HG02852 (cell line): ENCODE results near the gene RCN2.
"Not testable (repeated sequence)": the region's sequence is repeated elsewhere in the genome, so short reads cannot be mapped to it uniquely, and the experiment has no call there.

ENCODE experiments used
- ATAC-seq: cut with Tn5 transposase; IDR thresholded peaks from one replicate; pipeline ENCODE4 v1.9.1; 2021; ENCODE audit warnings: mild to moderate bottlenecking, moderate library complexity; ENCODE audit not compliant: unreplicated experiment

The RCN2 gene, protein sequence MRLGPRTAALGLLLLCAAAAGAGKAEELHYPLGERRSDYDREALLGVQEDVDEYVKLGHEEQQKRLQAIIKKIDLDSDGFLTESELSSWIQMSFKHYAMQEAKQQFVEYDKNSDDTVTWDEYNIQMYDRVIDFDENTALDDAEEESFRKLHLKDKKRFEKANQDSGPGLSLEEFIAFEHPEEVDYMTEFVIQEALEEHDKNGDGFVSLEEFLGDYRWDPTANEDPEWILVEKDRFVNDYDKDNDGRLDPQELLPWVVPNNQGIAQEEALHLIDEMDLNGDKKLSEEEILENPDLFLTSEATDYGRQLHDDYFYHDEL

DNA sequence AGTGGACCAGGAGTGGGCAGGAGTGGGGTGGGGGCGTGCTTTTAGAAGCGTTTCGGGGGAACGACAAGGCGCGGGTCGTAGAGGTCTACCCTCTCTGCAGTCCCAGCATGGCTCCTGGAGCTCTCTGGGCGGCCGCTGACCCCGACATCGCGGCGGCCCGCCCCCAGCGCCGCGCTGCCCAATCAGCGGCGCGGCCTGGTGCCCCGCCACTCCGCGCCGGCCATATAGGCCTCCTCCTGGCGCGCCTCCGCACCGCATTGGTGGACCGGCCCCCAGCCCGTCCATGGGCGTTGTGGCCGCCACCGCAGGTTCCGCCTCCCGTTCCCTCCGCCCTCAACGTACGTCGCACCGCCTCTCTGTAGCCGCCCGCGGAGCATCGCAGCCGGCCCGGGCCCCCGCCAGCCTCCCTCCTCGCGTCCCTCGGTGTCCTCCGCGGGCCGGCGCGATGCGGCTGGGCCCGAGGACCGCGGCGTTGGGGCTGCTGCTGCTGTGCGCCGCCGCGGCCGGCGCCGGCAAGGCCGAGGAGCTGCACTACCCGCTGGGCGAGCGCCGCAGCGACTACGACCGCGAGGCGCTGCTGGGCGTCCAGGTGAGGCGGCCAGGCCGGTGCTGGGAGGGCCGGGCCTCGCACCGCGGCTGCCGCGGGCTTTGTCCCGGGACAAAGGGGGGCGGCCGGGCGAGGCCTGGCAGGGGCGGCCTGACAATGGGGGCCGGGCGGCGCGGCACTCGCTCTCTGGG lies at the start of gene RCN2:
Gene RCN2, plus strand, starts transcription at position 353 of the 738 bp plus-strand sequence. Its CDS starts 93 bp downstream, at position 446.
- peak; percentile 98 for ATAC-seq

DNA sequence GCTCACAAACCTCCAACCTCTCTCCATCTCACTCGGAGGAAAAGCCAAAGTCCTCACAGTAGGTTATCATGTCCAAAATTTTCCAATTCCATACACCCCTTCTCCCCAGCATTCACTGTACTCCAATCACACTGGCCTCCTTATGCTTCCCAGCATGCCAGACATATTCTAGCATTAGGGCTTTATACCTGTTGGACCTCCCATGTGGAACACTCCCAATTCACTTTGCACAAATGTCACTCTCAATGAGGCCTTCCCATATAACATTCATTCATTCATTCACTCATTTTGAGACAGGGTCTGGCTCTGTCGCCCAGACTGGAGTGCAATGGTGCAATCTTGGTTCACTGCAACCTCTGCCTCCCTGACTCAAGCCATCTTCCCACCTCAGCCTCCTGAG lies 46.3 kb upstream of the RCN2 start:
- ATAC-seq: no peak

DNA sequence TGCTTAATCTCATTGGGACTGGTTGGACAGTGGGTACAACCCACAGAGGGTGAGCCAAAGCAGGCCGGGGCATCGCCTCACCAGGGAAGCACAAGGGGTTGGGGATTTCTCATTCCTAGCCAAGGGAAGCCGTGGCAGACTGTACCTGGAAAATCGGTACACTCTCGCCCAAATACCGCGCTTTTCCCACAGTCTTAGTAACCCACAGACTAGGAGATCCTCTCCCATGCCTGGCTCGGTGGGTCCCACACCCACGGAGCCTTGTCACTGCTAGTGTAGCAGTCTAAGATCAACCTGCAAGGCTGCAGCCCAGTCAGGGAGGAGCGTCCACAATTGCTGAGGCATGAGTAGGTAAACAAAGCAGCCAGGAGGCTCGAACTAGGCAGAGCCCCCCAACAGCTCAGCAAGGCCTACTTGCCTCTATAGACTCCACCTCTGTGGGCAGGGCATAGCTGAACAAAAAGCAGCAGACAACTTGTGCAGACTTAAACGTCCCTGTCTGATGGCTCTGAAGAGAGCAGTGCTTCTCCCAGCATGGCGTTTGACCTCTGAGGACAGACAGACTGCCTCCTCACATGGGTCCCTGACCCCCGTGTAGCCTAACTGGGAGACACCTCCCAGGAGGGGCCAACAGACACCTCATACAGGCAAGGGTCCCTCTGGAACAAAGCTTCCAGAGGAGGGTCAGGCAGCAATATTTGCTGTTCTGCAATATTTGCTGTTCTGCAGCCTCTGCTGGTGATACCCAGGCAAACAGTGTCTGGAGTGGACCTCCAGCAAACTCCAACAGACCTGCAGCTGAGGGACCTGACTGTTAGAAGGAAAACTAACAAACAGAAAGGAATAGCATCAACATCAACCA lies 44.0 kb upstream of the RCN2 start:
- not testable (repeated sequence) for ATAC-seq

DNA sequence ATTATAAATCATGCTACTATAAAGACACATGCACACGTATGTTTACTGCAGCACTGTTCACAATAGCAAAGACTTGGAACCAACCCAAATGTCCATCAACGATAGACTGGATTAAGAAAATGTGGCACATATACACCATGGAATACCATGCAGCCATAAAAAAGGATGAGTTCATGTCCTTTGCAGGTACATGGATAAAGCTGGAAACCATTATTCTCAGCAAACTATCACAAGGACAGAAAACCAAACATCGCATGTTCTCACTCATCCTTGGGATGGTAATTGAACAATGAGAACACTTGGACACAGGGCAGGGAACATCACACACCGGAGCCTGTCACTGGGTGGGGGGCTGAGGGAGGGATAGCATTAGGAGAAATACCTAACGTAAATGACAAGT lies 38.7 kb upstream of the RCN2 start:
- not testable (repeated sequence) for ATAC-seq

DNA sequence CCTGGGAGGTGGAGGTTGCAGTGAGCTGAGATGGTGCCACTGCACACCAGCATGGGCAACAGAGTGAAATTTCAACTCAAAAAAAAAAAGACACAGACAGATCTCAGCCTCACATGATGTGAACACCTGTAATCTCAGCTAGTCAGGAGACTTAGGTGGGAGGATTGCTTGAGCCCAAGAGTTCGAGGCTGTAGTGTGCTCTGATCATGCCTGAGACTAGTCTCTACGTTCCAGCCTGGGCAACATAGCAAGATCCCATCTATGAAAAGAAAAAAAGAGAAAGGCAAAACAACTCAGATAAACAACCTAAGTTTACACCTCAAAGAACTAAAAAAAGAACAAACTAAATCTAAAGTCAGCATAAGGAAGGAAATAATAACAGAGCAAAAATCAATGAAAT lies 37.4 kb upstream of the RCN2 start:
- ATAC-seq: no peak

DNA sequence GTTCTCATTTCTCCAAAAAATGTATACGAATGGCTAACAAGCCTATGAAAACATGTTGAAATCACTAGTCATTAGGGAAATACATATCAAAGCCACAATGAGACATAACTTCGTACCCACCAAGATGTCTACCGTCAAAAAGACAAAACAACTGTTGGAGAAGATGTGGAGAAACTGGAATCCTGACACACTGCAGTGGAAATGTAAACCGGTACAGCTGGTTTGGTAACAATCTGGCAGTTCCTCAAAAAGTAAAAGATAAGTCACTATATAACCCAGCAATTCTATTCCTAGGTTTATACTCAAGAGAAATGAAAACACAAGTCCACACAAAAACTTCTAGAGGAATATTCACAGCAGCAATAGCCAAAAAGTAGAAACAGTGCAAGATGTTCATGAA lies 33.4 kb upstream of the RCN2 start:
- no peak for ATAC-seq

DNA sequence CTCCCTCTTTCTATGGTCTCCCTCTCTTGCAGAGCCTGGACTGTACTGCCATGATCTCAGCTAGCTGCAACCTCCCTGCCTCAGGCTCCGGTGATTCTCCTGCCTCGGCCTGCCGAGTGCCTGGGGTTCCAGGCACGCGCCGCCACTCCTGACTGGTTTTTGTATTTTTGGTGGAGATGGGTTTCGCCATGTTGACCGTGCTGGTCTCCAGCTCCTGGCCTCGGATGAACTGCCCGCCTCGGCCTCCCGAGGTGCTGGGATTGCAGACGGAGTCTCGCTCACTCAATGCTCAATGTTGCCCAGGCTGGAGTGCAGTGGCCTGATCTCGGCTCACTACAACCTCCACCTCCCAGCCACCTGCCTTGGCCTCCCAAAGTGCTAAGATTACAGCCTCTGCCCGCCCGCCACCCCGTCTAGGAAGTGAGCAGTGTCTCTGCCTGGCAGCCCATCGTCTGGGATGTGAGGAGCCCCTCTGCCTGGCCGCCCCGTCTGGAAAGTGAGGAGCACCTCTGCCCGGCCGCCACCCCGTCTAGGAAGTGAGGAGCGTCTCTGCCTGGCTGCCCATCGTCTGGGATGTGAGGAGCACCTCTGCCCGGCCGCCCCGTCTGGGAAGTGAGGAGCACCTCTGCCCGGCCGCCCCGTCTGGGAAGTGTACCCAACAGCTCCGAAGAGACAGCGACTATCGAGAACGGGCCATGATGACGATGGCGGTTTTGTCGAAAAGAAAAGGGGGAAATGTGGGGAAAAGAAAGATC lies 32.2 kb upstream of the RCN2 start:
- ATAC-seq: not testable (repeated sequence)

DNA sequence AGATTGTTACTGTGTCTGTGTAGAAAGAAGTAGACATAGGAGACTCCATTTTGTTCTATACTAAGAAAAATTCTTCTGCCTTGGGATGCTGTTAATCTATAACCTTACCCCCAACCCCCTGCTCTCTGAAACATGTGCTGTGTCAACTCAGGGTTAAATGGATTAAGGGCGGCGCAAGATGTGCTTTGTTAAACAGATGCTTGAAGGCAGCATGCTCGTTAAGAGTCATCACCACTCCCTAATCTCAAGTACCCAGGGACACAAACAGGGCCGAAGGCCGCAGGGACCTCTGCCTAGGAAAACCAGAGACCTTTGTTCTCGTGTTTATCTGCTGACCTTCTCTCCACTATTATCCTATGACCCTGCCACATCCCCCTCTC lies 31.6 kb upstream of the RCN2 start:
- not testable (repeated sequence) for ATAC-seq

DNA sequence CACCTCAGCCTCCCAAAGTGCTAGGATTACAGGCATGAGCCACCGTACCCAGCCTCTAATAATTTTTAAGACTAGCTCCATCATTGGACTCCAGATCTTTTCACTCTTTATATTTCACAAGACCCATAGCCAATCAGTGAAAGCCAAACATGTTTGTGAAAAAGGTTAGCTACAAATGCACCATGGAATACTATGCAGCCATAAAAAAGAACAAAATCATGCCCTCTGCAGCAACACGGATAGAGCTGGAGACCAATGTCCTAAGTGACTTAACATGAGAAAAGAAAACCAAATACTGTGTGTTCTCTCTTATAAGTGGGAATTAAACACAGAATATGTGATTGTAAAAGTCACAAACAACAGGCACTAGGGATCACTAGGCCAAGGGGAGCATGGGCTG lies 29.6 kb upstream of the RCN2 start:
- no peak for ATAC-seq

DNA sequence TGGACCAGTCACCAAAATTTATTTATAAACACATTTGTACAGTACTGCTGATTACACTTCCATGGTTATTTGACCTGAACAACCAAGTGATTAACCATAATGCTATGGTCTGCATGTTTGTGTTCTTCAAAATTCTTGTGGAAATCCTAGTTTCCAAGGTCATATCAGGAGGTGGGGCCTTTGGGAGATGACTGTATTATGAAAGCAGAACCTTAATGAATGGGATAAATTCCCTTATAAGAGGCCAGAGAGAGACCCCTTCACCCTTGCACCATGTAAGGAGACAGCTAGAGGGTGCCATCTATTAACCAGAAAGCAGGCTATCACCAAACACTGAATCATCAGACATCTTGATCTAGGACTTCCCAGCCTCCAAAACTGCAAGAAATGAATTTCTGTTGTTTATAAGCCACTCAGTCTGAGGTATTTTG lies 28.3 kb upstream of the RCN2 start:
- ATAC-seq: no peak

DNA sequence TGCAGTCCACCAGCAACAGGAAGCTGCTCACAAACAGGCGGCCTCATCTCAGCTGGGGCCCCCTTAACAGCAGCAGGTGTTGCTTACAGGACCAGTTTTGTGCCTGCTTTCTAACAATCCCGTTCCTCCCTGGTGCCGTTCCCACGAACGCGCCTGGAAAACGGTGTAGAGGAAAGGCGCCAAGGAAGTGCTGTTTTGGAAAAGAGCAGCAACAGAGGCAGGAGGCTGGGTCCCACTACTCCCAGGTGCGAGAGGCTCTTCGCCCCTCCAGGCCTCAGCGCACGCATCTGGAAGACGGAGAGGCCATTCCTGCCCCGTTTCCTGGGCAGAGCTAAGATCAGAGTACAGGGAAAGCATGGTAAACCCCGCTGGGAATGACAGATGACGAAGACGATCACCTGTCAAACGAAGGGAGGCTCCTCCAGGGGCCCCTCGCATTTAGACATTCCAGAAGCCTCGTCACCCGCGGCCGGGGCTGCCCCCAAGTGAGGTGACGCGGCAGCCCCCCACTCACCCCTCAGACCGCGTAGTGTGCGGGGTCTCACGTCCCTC lies 27.0 kb upstream of the RCN2 start:
- ATAC-seq: peak; percentile 24

DNA sequence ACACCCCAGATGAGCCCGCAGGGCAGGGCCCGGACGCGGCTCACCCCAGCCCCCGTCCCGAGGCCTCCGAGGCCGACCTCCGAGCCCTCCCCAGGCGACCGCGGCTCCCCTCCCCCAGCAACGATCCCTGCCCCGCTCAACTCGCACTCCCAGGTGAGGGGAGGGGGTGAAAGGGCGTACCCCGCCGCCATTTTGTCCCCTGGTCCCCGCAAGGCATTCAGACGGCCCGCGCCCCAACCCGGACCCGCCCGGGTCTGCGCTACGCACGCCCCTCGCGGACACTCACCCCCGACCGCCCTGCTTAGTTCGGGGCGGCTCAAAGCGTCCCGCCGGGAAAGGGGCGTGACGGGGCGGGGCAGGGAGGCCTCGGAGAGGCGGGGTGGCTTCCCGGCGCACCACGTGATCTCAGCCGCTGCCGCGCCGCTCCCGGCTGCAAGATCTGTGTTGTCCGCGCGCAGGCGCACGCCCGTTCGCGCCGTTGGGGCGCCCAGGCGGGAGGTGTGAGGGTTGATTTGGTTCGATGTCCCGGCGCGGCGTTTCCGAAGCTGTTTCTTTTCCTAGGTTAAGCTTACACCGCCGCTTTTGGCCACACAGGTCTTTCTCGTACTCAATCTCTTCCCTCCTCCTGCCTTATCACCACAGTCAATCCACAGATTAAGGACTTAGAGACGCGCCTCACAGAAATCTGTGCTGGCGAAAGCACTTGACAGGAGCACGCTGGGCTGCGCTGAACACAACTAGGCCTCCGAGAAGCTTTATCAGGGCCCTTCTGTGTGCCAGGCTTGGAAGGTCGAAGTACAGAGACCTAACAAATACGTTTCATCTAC lies 26.3 kb upstream of the RCN2 start, which contains the start of gene SCAPER:
Gene SCAPER, minus strand, starts transcription at position 328 of the 827 bp plus-strand sequence. CDS start 21,523 bp downstream, outside the sequence.
- ATAC-seq: peak; percentile 80

DNA sequence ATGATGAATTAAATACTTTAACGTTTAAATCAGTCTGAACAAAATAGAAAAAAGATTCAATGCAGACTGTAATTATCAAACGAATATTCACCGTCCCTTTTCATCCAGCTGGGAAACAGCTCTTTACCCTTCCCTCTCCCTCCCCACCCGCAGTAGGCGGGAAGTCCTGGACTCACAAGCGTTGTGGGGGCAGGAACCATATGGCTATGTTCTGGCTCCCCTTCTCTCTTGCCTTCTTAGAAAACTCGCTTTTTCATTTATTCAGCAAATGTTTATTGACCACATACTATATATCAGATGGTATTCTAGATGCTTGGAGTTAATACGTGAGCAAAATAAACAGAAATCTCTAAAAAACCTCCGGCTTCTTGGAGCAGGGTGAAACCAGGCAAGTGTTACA lies 25.7 kb upstream of the RCN2 start:
- ATAC-seq: no peak

DNA sequence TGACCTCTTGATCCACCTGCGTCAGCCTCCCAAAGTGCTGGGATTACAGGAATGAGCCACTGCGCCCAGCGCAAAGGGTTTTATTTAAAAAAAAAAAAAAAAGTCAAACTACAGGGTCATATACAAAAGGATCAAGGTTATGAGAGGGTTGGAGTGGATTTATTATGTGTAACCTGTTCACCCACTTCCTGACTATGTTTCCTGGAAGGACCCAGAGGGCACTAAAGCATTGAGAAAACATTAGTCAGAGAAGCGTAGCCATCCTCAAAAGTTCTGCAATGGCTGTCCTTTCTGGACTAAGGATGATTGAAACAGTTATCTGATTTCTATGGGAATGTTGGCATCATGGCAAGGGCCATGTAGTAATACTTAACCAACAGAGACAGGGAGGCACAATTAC lies 19.1 kb upstream of the RCN2 start:
- ATAC-seq: no peak

DNA sequence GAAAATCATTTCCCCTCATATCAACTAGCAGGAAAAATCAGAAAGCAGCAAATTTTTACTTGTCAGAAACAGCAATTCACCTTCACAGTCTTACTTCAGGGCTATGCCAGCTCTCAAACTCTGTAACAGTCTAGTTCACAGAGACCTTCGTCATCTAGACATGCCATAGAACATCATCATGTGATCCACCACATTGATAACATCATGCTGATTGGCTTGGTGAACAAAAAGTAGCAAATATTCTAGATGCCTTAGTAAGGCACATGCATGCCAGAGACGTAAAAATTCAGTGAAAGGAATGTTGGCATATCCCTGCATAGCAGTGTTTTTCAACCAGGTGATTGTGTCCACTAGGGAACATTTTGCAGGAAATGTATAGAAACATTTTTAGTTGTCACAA lies 17.8 kb upstream of the RCN2 start:
- ATAC-seq: no peak

DNA sequence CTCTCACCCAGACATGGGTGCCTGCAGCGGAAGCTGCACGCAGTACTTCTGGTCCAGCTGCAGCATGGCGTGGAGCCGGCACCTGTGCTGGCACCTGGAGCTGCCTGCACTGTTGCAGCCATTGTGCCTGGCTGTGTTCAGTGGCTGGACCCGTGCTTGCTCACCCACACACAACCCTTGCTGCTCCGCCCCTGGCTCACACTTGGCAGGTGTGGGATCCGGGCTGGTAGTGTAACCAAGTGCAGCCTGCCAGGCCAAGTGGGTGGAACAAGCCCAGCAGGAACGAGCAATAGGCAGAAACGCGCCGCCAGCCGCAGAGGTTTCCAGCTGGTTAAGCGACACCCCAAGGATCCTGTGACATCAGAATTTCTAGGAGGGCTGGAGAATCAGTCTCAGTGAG lies 15.2 kb upstream of the RCN2 start:
- no peak for ATAC-seq

DNA sequence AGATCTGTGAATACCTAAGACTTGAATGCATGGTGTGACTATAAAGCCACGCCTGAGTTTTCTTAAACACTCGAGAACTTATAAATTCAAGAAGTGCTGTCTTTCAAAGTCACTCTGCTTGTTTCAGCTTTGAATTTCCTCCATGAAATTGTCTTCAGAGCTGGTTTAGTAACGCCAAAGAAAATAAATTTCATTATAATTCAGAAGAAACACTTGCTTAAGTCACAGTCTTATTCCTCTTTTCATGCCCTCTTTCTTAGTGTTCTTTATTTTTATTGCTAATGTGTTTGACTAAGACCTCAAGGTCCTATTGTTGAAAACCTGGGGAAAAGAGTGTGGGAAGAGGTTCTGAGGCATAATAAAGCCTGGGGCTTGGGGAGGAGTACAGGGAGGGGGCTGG lies 3.3 kb upstream of the RCN2 start:
- ATAC-seq: no peak

DNA sequence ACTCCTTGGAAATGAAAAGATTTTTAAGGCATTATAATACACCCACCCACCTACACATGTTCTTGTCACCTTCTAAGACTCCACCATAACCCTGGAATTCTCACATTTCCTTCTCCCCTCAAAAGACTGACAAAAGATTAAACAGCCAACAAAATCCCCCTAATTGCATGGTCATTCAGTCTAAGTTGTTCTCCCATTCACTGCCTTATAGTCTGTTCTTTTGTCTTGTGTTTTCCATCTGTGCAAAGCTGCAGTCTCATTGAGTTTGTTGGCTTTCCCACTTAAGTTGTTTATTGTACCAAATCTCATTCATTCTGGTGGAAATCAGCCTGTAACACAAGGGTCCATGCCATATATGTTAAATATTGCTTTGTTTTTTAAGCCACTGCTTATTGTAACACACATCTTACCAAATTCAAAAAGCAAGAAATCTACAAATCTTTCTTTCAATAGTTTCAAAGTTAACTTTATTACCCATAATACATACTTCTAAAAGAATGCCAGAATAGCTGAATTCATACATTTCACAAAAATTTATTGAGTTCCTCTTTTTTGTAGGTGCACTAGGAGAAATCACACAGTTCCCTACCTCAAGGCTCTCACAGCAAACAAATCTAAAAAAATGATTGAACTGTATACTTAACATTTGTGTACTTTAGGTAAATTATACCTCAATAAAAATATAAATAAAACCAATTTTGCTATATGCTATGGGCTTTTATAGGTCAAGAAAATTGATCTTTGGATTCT lies 2.4 kb upstream of the RCN2 start:
- ATAC-seq: no peak
